ENCODE measurements around the gene TET3. TPM values are rescaled to one million over a fixed set of nuclear protein-coding genes. Genes with fewer than 3 reads are reported as not detected.

The TET3 gene
- total and polyA plus RNA-seq, 9 of the 15 experiments (the other 6 are each of a cell fraction or from before 2014, with no cell fraction given) = 0.35 to 16.3 (median 5.5) TPM

DNA sequence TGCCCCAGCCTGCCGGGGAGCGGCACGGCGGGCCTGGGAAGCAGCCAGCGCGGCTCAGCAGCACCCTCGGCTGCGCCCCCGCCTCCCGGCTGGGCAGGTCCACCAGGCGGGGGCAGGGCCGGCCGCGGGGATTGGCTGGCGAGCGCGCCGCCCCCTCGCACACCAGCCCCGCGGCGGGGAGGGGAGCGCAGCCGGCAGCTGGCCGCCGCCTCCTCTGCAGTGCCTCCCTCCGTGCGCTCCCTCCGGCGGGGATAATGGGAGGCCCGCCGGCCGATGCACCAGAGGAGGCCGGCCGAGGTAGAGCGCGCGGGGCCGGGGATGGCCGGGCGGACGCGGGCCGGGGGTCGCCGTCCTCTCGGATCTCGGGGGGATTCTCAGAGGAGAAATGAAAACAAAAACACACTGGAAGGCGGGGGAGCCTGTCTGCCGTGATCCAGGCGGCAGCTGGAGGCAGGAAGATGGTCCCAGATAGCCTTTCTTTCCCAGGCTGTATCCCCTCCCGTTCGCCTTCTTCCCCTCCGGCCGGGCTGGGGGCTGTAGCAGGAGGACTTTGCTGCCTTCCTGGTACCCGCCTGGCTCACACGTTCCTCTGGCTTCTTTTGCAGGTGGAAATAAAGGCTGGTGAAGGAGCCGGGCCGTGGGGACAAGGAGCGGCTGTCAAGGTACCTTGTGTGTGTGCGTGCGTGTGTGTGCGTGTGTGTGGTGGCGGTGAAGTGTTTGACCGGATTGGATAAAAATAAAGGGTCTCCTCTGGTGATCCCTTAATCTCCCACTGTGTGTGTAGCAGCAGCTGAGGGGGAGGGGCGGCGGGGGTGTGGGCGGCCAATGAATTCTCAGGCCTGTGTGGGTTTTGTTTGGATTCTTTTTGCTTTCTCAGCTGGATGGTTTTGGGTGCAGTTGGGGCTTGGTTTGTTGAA, 18.1 kb downstream of the TET3 start (continued):
- TF ChIP-seq SNAPC5 (CRISPR knock-in tag; IDR thresholded peaks at IDR 0.05) = no peak
- TF ChIP-seq ZNF76 (CRISPR knock-in tag; IDR thresholded peaks at IDR 0.05; ENCODE audit: borderline replicate concordance) = no peak
- TF ChIP-seq SP1 (CRISPR knock-in tag; IDR thresholded peaks at IDR 0.05) = no peak
- TF ChIP-seq ZBTB9 (CRISPR knock-in tag; IDR thresholded peaks at IDR 0.05) = 0 out of 2 replicates have a peak, but pooled peaks have one; percentile 45
- no peak for TF ChIP-seq PURB (CRISPR knock-in tag; IDR thresholded peaks at IDR 0.05; ENCODE audit: low read depth)
- peak; percentile 48 for TF ChIP-seq TAF1 (IDR thresholded peaks at IDR 0.05; ENCODE audit: control insufficient read depth, extremely low read depth, insufficient read depth, low read length, severe bottlenecking)
- no peak for TF ChIP-seq RBM15 (IDR thresholded peaks at IDR 0.05; ENCODE audit: insufficient read depth, low read length)
- TF ChIP-seq ZNF589 (CRISPR knock-in tag; IDR thresholded peaks at IDR 0.05; ENCODE audit: low read depth) = no peak
- TF ChIP-seq GABPB2 (CRISPR knock-in tag; conservative IDR thresholded peaks at IDR 0.05) = no peak
- TF ChIP-seq ZNF41 (CRISPR knock-in tag; conservative IDR thresholded peaks at IDR 0.05) = no peak
- no peak for TF ChIP-seq PRDM10 (IDR thresholded peaks at IDR 0.05; ENCODE audit: partially characterized antibody)
- TF ChIP-seq, protein P1, sequence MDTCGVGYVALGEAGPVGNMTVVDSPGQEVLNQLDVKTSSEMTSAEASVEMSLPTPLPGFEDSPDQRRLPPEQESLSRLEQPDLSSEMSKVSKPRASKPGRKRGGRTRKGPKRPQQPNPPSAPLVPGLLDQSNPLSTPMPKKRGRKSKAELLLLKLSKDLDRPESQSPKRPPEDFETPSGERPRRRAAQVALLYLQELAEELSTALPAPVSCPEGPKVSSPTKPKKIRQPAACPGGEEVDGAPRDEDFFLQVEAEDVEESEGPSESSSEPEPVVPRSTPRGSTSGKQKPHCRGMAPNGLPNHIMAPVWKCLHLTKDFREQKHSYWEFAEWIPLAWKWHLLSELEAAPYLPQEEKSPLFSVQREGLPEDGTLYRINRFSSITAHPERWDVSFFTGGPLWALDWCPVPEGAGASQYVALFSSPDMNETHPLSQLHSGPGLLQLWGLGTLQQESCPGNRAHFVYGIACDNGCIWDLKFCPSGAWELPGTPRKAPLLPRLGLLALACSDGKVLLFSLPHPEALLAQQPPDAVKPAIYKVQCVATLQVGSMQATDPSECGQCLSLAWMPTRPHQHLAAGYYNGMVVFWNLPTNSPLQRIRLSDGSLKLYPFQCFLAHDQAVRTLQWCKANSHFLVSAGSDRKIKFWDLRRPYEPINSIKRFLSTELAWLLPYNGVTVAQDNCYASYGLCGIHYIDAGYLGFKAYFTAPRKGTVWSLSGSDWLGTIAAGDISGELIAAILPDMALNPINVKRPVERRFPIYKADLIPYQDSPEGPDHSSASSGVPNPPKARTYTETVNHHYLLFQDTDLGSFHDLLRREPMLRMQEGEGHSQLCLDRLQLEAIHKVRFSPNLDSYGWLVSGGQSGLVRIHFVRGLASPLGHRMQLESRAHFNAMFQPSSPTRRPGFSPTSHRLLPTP (IDR thresholded peaks at IDR 0.05; ENCODE audit: borderline replicate concordance, extremely low read depth, insufficient read length) = no peak
- no peak for TF ChIP-seq SIX5 (IDR thresholded peaks at IDR 0.05; ENCODE audit: borderline replicate concordance in 1 of 2, insufficient read depth in 1 of 2, low read depth in 1 of 2, low read length in 2 of 2)
- no peak for TF ChIP-seq ZNF644 (tag; IDR thresholded peaks at IDR 0.05; ENCODE audit: low read depth)
- TF ChIP-seq TAF7 (tag; IDR thresholded peaks at IDR 0.05) = no peak
- no peak for TF ChIP-seq ZFP91 (CRISPR knock-in tag; IDR thresholded peaks at IDR 0.05)

All from K562 (cell line).